ENCODE data around the gene SSPN.

The SSPN gene

GRCh38 chr12:26285401-26285800 is 90.0 kb downstream of the SSPN start:
- DNase-seq (ENCODE audit: low read depth): no peak

- DNase-seq (ENCODE audit: low read depth): no peak
These were observed 90.8 kb downstream of the SSPN start for GRCh38 chr12:26286186-26286585.

- no peak for DNase-seq (ENCODE audit: low read depth)
These were observed 92.5 kb downstream of the SSPN start for GRCh38 chr12:26287671-26288381.

GRCh38 chr12:26290565-26290964 is 95.2 kb downstream of the SSPN start:
- no peak for DNase-seq (ENCODE audit: low read depth)

GRCh38 chr12:26292596-26292995 is 97.2 kb downstream of the SSPN start:
- no peak for DNase-seq (ENCODE audit: low read depth)

GRCh38 chr12:26293612-26294011 is 98.2 kb downstream of the SSPN start:
- DNase-seq (ENCODE audit: low read depth): no peak

- DNase-seq (ENCODE audit: low read depth): no peak
These were observed 99.6 kb downstream of the SSPN start for GRCh38 chr12:26295001-26295400.

GRCh38 chr12:26297396-26298070 is 102.2 kb downstream of the SSPN start:
- DNase-seq (ENCODE audit: low read depth): no peak

GRCh38 chr12:26298785-26299621 is 103.6 kb downstream of the SSPN start:
- DNase-seq (ENCODE audit: low read depth): no peak

GRCh38 chr12:26299751-26300150 is 104.4 kb downstream of the SSPN start:
- no peak for DNase-seq (ENCODE audit: low read depth)

Measured in stimulated activated CD8-positive, alpha-beta memory T cell treated with anti-CD3 and anti-CD28 coated beads, Interleukin-15, amount 100 ng/mL, for 1 hour (primary cell).